ENCODE data around the gene GPC6.

GRCh38 chr13:94243551-94243950, 1016.9 kb downstream of the GPC6 start:
- no peak for TF ChIP-seq SP2 (IDR thresholded peaks at IDR 0.05; ENCODE audit: extremely low read depth, low read depth, low read length, poor library complexity, severe bottlenecking)
- TF ChIP-seq RAD21 (CRISPR knock-in tag; conservative IDR thresholded peaks at IDR 0.05 in 1 of 2, IDR thresholded peaks at IDR 0.05 in 1 of 2) = no peak
- no peak for TF ChIP-seq PHB (CRISPR knock-in tag; IDR thresholded peaks at IDR 0.05)
- TF ChIP-seq SOX6 (IDR thresholded peaks at IDR 0.05) = no peak
- no peak for TF ChIP-seq TCF15 (CRISPR knock-in tag; IDR thresholded peaks at IDR 0.05)
- TF ChIP-seq CBX5 (IDR thresholded peaks at IDR 0.05; ENCODE audit: borderline replicate concordance, low read depth) = no peak
